T-helper 1 cell treated with Interleukin-12 subunit alpha and Interleukin-12 subunit beta and Interleukin-4 antibody, amounts not matched to agents 30 ng/mL and 1 ng/mL, for 36 hours (primary cell): ENCODE data around the gene AFAP1. TPM values are rescaled to one million over a fixed set of nuclear protein-coding genes. Genes with fewer than 3 reads are reported as not detected.

Experiments used
- intact Hi-C: fragments of 100-400 bp; cut with micrococcal nuclease; formaldehyde crosslinking; loops from one replicate; pipeline ENCODE4 v1.15.1; 2024
- total RNA-seq: library from RNA; stranded (reverse); gene quantifications from 2 replicates; pipeline ENCODE4 v1.2.3, GENCODE V29; 2022

AFAP1 gene
- total RNA-seq, 1 donor from 2014 or later, result 5.9 TPM

DNA sequence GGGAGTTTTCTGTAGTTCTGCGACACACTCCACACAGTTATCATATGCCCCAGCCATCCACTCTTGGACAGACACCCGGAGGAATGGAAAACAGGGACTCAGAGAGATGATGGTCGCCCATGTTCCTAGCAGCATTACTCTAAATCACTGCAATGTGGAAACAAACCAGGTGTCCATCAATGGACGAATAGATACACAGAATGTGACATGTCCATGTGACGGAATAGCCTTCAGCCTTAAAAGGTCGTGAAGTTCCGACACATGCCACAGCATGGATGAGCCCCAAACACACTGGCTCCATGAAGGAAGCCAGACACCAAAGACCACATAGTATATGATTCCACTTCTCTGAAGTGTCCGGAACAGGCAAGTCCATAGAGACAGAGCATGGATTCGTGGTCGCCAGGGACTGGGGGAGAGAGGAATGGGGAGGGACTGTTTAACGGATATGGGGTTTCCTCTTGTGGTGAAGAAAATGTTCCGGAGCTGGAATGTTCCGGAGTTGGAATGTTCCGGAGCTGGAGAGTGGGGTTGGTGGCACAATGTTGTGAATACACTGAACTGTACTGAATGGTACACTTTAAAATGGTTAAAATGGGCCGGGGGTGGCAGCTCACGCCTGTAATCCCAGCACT lies 28.7 kb upstream of the AFAP1 start:
- intact Hi-C loops, result loop anchor here (5.0 kb wide), 1 partner anchor 1639 kb away; no protein-coding TSS in a partner anchor

- intact Hi-C loops, result loop anchor here (5.0 kb wide), 1 partner anchor 1640 kb away; no protein-coding TSS in a partner anchor
These were observed 28.0 kb upstream of the AFAP1 start for GRCh38 chr4:7967501-7968261.

- intact Hi-C loops, result loop anchor here (5.0 kb wide), 1 partner anchor 1640 kb away; no protein-coding TSS in a partner anchor
These were observed 27.4 kb upstream of the AFAP1 start for GRCh38 chr4:7967063-7967440.

GRCh38 chr4:7966281-7967062 lies 26.8 kb upstream of the AFAP1 start:
- intact Hi-C loops, result loop anchor here (5.0 kb wide), 1 partner anchor 1641 kb away; no protein-coding TSS in a partner anchor

DNA sequence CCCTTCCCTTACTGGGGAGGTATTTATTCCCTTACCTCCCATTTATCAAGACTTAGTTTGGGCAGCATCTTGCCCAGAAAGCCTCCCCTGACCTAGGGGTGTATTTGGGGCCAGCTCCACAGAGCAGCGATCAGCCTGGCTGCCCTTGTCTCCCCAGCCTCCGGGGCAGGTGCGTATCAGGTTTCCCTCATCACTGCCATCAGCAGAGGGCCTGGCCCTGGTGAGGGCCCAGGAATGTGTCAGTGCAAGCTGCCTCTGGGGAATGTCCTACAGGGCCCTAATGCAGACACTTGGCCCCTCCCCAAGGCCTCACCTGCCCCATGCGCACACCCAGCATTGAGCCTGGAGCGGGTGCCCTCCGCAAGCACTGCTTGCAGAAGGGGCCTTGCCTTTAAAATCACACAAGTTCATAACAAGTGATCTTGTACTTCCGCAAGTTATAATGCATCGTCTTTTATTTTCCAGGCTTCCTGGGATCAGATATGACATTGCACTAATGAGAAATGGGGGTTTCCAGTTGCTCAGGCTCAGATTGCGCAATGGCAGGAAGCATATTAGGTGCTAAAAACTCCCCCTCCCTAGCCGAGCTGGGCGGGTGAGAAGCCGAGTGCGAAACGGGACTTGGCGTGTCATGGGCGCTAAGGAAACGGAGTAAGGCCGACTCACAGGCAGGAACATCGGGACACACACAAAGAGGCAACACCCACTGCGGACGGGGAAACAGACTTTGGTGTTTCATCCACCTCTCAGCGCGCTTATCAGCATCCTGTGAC lies 25.4 kb upstream of the AFAP1 start:
- intact Hi-C loops, result loop anchor here (1.0 to 5.0 kb wide), 4 partner anchors 22 to 1642 kb away; no protein-coding TSS in a partner anchor

DNA sequence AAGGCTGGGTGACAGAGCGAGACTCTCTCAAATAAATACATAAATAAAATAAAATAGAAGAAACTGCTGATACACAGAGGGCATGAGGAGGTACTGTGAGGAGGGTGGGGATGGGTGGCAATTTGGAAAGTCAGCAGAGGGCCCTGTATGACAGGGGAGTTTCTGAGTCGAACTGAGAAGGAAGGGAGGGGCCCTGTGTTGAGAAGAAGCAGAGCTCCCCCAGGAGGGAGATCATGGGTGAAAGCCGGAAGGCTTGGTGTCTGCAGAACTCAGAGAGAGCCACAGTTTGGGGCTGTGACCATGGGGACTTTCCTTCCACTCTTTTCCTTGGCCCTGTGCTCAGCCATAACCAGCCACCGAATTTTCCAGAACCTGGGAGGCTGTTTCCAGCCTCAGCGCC lies 24.8 kb upstream of the AFAP1 start:
- intact Hi-C loops, result loop anchor here (1.0 to 5.0 kb wide), 3 partner anchors 22 to 473 kb away; no protein-coding TSS in a partner anchor

- intact Hi-C loops, result loop anchor here (1.0 to 5.0 kb wide), 3 partner anchors 23 to 474 kb away; no protein-coding TSS in a partner anchor
These were observed 24.0 kb upstream of the AFAP1 start for GRCh38 chr4:7963691-7964090.

GRCh38 chr4:7962609-7963508 lies 23.2 kb upstream of the AFAP1 start:
- intact Hi-C loops, result loop anchor here (5.0 kb wide), 1 partner anchor 474 kb away; no protein-coding TSS in a partner anchor

DNA sequence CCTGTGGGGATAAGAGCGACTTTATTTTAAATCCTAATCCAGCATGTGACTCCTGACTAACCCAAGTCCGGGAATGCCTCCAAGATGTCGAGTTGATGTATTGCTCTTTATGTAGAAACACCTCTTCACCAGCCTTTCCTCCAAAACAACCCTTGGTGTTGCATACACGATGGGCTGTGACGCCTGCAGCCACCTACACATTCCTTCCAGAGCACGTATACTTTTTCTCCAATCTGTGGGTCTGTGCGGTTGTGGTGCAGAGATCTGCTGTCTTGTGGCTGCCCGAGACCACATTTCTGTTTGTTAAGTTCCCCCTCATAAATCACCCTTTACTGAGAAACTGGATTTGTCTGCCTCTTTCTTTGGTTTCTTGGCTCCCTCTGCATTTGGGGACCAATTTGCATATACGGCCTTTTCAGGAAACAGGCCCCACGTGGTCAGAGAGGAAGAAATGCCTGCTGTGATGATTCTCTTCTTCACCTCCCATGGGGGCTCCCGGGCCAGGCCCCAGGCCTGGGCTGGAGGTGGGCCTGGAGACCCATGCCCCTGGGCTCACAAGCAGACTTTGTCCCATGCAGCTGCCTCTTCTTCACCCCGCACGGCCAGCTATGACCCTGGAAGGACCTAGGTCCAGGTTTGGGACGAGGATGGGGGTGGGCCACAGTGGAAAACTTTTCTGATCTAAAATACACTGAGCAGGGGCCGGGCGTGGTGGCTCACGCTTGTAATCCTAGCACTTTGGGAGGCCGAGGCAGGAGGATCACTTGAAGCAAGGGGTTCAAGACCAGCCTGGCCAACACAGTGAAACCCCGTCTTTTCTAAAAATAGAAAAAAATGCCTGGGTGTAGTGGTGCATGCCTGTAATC lies 21.4 kb upstream of the AFAP1 start:
- intact Hi-C loops, result loop anchor here (1.0 to 5.0 kb wide), 4 partner anchors 8 to 476 kb away; partner anchors contain the start of gene AFAP1

- intact Hi-C loops, result loop anchor here (1.0 to 5.0 kb wide), 3 partner anchors 21 to 477 kb away; partner anchors contain the start of gene AFAP1
These were observed 20.5 kb upstream of the AFAP1 start for GRCh38 chr4:7960017-7960789.

DNA sequence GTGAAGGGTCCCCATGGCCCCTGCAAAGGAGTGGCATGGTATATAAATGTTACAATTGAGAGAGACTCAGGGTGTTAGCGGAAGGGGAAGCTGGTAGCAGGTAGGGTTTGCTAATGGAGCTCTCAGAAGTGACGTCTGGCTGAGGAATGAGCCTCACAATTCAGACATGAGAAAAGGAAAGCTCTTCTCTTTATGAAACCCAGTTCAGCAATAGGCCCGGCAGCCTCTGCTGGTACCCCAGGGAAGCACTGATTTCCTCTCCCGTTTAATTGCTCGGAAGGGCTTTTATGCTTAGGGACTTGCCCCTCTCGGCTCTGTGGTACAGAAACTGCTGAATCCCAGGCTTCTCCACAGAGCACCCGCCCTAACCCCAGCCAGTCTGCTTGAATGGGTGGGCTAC lies 19.4 kb upstream of the AFAP1 start:
- intact Hi-C loops, result no loop called here

DNA sequence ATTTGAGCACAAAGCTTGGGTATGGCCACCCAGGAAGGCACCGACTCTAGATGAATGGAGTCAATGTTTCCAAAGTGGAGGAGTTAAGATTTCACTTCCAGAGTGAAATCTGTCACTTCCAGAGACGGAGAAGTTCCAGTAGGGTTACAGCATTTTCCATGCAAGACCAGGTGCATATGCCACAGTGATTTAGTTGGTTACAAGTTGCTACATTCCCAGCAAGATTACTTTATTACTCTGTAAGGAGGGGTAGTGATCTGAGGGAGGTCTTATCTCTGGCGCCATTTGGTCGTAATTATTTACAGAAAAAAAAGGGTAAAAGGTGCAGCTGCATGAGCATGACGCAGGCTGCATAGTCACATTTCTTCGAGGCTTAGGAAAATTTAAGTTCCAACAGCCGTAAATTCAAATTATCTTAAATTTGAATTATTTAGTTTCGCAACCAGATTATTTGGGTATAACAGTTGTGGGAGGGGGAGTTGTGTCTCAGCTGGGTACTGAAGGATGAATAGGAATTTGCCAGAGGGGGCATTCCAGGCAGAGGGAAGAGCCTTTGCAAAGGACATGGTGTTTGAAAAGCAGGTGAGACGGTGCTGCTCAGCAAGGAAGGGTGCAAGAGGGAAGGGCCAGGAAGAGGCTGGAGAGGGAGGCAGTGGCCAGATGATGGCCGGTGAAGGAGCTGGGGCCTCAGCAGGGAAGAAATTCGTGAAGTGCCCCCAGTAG lies 17.4 kb upstream of the AFAP1 start:
- intact Hi-C loops, result no loop called here

DNA sequence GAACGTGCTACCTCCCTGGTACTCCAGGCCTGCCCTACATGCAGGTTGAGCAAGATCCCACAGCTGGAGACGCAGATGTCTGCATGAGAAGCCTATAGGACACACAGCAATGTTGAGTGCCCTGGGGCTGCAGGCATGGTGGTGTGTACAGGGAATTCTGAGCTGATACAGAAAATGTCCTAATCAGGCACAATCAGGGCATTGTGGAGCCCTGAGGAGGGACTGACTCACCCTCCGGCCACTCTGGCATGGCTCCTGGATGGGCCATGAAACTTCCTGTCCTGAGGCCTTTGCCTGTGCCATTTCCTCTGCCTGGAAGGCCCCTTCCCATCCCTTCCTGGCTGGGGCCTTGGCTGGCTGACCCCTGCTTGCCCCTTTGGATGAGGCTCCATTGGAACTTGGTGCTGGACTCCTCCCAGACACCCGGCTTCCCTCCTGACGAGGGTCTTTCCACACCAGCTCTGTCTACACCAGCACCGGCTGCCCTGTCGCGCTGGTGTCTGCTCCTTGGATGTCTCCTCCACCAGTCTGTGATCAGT lies 16.7 kb upstream of the AFAP1 start:
- intact Hi-C loops, result no loop called here

- intact Hi-C loops, result no loop called here
These were observed 15.7 kb upstream of the AFAP1 start for GRCh38 chr4:7955393-7955792.

GRCh38 chr4:7952615-7953014 lies 13.0 kb upstream of the AFAP1 start:
- intact Hi-C loops, result no loop called here

DNA sequence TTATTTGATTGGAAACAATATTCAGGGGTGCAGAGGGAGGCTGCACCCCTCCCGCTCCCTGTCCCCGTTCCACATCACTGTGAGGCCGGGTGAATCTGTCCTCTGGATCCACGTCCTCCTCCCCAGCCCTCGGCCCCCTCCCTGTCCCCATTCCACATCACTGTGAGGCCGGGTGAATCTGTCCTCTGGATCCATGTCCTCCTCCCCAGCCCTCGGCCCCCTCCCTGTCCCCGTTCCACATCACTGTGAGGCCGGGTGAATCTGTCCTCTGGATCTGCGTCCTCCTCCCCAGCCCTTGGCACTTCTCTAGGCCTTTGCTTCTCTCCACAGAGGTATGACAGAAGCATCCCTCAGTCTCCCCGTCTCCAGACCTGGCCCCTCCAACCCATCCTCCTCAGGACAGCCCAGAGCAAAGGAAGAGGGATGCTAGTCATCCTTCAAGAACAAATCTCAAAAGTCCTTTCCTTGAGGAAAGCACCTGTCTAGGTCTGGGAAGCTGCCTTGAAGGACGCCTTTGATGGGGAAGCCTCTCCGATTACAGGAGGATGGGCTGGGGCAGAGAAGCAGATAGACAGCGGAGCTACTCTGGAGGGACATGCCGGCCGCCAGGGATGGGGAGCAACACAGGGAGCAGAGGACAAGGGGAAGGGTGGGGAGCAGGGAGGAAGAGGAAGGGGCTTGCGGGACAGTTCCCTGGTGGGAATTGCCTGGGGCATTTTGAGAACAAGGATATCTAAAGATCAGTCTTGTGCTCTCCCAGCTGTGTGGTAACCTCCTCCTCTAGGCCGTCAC lies 10.8 kb upstream of the AFAP1 start:
- intact Hi-C loops, result no loop called here
